Adrenal gland (tissue), 5 donors: Measurements from ENCODE around the gene ZBTB7C.

ENCODE experiments used
- POLR2A ChIP-seq, 2 donors: fragments of 450-650 bp; IDR thresholded peaks; one replicate each; pipeline ENCODE4 v1.6.1; 2017; ENCODE audit warnings: antibody characterized with exemption in 2 of 2, mild to moderate bottlenecking in 2 of 2, moderate library complexity in 1 of 2
- TF ChIP-seq, protein P1 (sequence below), 6 experiments: fragments of 450-650 bp in 4 of 6; fragments of 200-600 bp in 2 of 6; sonication (generic) in 1 of 6; IDR thresholded peaks; 1 replicate in 5 of 6; 2 replicates in 1 of 6; pipeline versions ENCODE4 v1.5.1 to v1.8.0; 2016 to 2021; ENCODE audit warnings: antibody characterized with exemption in 6 of 6, mild to moderate bottlenecking in 2 of 6, moderate library complexity in 1 of 6
- donor health status: DM: no; HTN: no; CAD: no.

DNA sequence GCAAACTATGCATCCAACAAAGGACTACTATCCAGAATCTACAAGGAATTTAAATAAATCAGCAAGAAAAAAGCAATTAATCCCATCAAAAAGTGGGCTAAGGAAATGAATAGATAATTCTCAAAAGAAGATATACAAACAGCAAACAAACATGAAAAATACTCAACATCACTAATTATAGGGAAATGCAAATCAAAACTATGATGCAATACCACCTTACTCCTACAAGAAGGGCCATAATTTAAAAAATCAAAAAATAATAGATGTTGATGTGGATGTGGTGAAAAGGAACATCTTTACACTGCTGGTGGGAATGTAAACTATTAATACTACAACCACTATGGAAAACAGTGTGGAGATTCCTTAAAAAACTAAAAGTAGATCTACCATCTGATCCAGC lies 164.7 kb downstream of the ZBTB7C start:
- TF ChIP-seq, protein P1, sequence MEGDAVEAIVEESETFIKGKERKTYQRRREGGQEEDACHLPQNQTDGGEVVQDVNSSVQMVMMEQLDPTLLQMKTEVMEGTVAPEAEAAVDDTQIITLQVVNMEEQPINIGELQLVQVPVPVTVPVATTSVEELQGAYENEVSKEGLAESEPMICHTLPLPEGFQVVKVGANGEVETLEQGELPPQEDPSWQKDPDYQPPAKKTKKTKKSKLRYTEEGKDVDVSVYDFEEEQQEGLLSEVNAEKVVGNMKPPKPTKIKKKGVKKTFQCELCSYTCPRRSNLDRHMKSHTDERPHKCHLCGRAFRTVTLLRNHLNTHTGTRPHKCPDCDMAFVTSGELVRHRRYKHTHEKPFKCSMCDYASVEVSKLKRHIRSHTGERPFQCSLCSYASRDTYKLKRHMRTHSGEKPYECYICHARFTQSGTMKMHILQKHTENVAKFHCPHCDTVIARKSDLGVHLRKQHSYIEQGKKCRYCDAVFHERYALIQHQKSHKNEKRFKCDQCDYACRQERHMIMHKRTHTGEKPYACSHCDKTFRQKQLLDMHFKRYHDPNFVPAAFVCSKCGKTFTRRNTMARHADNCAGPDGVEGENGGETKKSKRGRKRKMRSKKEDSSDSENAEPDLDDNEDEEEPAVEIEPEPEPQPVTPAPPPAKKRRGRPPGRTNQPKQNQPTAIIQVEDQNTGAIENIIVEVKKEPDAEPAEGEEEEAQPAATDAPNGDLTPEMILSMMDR (IDR thresholded peaks at IDR 0.05), result no peak
- TF ChIP-seq POLR2A (IDR thresholded peaks at IDR 0.05), result no peak
